Activated CD8-positive, alpha-beta memory T cell treated with anti-CD3 and anti-CD28 coated beads, Interleukin-2, amount 50 U/mL, for 1 hour (primary cell): ENCODE results near the gene C6orf47.

ENCODE experiments used
- DNase-seq: peaks from one replicate; pipeline ENCODE4 v3.0.0-alpha.2; 2020; ENCODE audit errors: extremely low read depth

Gene C6orf47

GRCh38 chr6:31614684-31615578 is 45.6 kb downstream of the C6orf47 start, which contains the start of gene AIF1:
AIF1 (plus strand) TSS chr6:31615234; CDS start chr6:31615330, 96 bp downstream.
- DNase-seq, result no peak

- no peak for DNase-seq
Observed at GRCh38 chr6:31614075-31614619, 46.4 kb downstream of the C6orf47 start.

- no peak for DNase-seq
Observed at GRCh38 chr6:31610968-31611367, 49.6 kb downstream of the C6orf47 start.

- DNase-seq, result no peak
Observed at GRCh38 chr6:31609519-31610406, 50.8 kb downstream of the C6orf47 start.
